HepG2 (cell line): ENCODE measurements around the gene KCNQ1OT1. TPM values are rescaled to one million over a fixed set of nuclear protein-coding genes. Genes with fewer than 3 reads are reported as not detected.

ENCODE experiments used
- CCDC6 ChIP-seq: sonication (generic); formaldehyde crosslinking; IDR thresholded peaks from 2 replicates; pipeline ENCODE4 v1.8.1; 2022; ENCODE audit warnings: mild to moderate bottlenecking, missing genetic modification reagents, moderate library complexity
- HDAC2 ChIP-seq: sonication (generic); formaldehyde crosslinking; IDR thresholded peaks from 2 replicates; pipeline ENCODE4 v1.4.0; 2020; ENCODE audit warnings: missing genetic modification reagents
- HNRNPL ChIP-seq: fragments of 200-400 bp; formaldehyde crosslinking; IDR thresholded peaks from 2 replicates; pipeline ENCODE4 v1.6.1; 2017; ENCODE audit warnings: mild to moderate bottlenecking, low read depth, low read length
- MXD1 ChIP-seq: sonication (generic); formaldehyde crosslinking; IDR thresholded peaks from 2 replicates; pipeline ENCODE4 v1.4.0; 2020; ENCODE audit warnings: mild to moderate bottlenecking, missing genetic modification reagents
- RNF2 ChIP-seq: fragments of 450-650 bp; conservative IDR thresholded peaks from 2 replicates; pipeline ENCODE4 v1.6.1; 2016; ENCODE audit warnings: low read depth
- SOX5 ChIP-seq: IDR thresholded peaks from 2 replicates; pipeline ENCODE4 v1.6.1; 2016; ENCODE audit warnings: borderline replicate concordance
- STAG1 ChIP-seq: sonication (generic); formaldehyde crosslinking; IDR thresholded peaks from 2 replicates; pipeline ENCODE4 v1.4.0; 2020; ENCODE audit warnings: missing genetic modification reagents
- TBL1XR1 ChIP-seq: fragments of 150-350 bp; IDR thresholded peaks from 2 replicates; pipeline ENCODE4 v1.6.1; 2014; ENCODE audit warnings: borderline replicate concordance, low read length; ENCODE audit not compliant: partially characterized antibody
- THYN1 ChIP-seq: sonication (generic); formaldehyde crosslinking; IDR thresholded peaks from 2 replicates; pipeline ENCODE4 v1.8.1; 2023; ENCODE audit warnings: low read depth, mild to moderate bottlenecking, moderate library complexity, missing genetic modification reagents, borderline replicate concordance
- ZFP36L2 ChIP-seq: sonication (generic); formaldehyde crosslinking; IDR thresholded peaks from 2 replicates; pipeline ENCODE4 v1.4.0; 2020; ENCODE audit warnings: missing genetic modification reagents
- ZFY ChIP-seq: sonication (generic); formaldehyde crosslinking; IDR thresholded peaks from 2 replicates; pipeline ENCODE4 v1.4.0; 2020; ENCODE audit warnings: missing genetic modification reagents
- ZKSCAN5 ChIP-seq: sonication (generic); formaldehyde crosslinking; IDR thresholded peaks from 2 replicates; pipeline ENCODE4 v1.5.1; 2020; ENCODE audit warnings: mild to moderate bottlenecking, missing genetic modification reagents
- ZNF235 ChIP-seq: sonication (generic); formaldehyde crosslinking; IDR thresholded peaks from 2 replicates; pipeline ENCODE4 v1.8.1; 2023; ENCODE audit warnings: mild to moderate bottlenecking, missing genetic modification reagents, borderline replicate concordance
- ZNF253 ChIP-seq: sonication (generic); formaldehyde crosslinking; IDR thresholded peaks from 2 replicates; pipeline ENCODE4 v1.8.0; 2022; ENCODE audit warnings: mild to moderate bottlenecking, missing genetic modification reagents, borderline replicate concordance
- ZNF460 ChIP-seq: sonication (generic); formaldehyde crosslinking; IDR thresholded peaks from 2 replicates; pipeline ENCODE4 v1.5.1; 2020; ENCODE audit warnings: missing genetic modification reagents, mild to moderate bottlenecking, borderline replicate concordance
- ZNF510 ChIP-seq: sonication (generic); formaldehyde crosslinking; IDR thresholded peaks from 2 replicates; pipeline ENCODE4 v1.4.0; 2020; ENCODE audit warnings: low read depth, mild to moderate bottlenecking, missing genetic modification reagents
- ZNF550 ChIP-seq: sonication (generic); formaldehyde crosslinking; IDR thresholded peaks from 2 replicates; pipeline ENCODE4 v1.4.0; 2020; ENCODE audit warnings: mild to moderate bottlenecking, missing genetic modification reagents, borderline replicate concordance
- ZNF749 ChIP-seq: sonication (generic); formaldehyde crosslinking; IDR thresholded peaks from 2 replicates; pipeline ENCODE4 v1.8.0; 2022; ENCODE audit warnings: mild to moderate bottlenecking, missing genetic modification reagents, moderate library complexity, borderline replicate concordance
- ZNF839 ChIP-seq: sonication (generic); formaldehyde crosslinking; IDR thresholded peaks from 2 replicates; pipeline ENCODE4 v1.4.0; 2020; ENCODE audit warnings: missing genetic modification reagents, mild to moderate bottlenecking, borderline replicate concordance
- ZSCAN9 ChIP-seq: IDR thresholded peaks from 2 replicates; pipeline ENCODE4 v1.6.1; 2016; ENCODE audit warnings: borderline replicate concordance
- polyA plus RNA-seq, 8 experiments: library from polyadenylated mRNA; depleted of rRNA in 3 of 8; stranded (reverse) in 7 of 8; unstranded in 1 of 8; fragments of >200 nt; fragmentation: Illumina TruSeq in 4 of 8; extraction: Trizol in 4 of 8; gene quantifications; 2 replicates each; pipeline versions ENCODE4 v1.2.1 to v1.2.3, GENCODE V29; 2011 to 2016; ENCODE audit warnings: low read depth in 4 of 8, missing spikeins in 1 of 8, mixed read lengths in 1 of 8; ENCODE audit not compliant: insufficient read depth in 1 of 8
- total RNA-seq, 5 experiments: library from RNA; depleted of rRNA; stranded (reverse); fragments of >200 nt; fragmentation: Illumina TruSeq; extraction: Trizol; gene quantifications; 2 replicates each; pipeline ENCODE4 v1.2.3, GENCODE V29; 2016; ENCODE audit warnings: low read depth in 1 of 5
- TF ChIP-seq, protein P1 (sequence below): sonication (generic); formaldehyde crosslinking; IDR thresholded peaks from 2 replicates; pipeline ENCODE4 v1.9.0; 2022; ENCODE audit warnings: low read depth, missing genetic modification reagents
- TF ChIP-seq, protein P2 (sequence below): sonication (generic); formaldehyde crosslinking; IDR thresholded peaks from 2 replicates; pipeline ENCODE4 v1.4.0; 2020; ENCODE audit warnings: missing genetic modification reagents, mild to moderate bottlenecking, borderline replicate concordance
- TF ChIP-seq, protein P3 (sequence below): sonication (generic); formaldehyde crosslinking; IDR thresholded peaks from 2 replicates; pipeline ENCODE4 v1.5.0; 2020; ENCODE audit warnings: missing genetic modification reagents, mild to moderate bottlenecking, borderline replicate concordance
- TF ChIP-seq, protein P4 (sequence below): sonication (generic); formaldehyde crosslinking; IDR thresholded peaks from 2 replicates; pipeline ENCODE4 v1.5.0; 2020; ENCODE audit warnings: mild to moderate bottlenecking, missing genetic modification reagents, borderline replicate concordance

Gene KCNQ1OT1
- total and polyA plus RNA-seq, 2 of the 13 experiments (the other 11 are each of a cell fraction or from before 2014, with no cell fraction given) = 1.3 to 18.9 TPM

- TF ChIP-seq ZNF839 (no peak), ZNF749 (CRISPR knock-in tag) (no peak), STAG1 (CRISPR knock-in tag) (no peak), ZFY (CRISPR knock-in tag) (no peak), ZNF235 (CRISPR knock-in tag) (no peak), ZNF510 (no peak), MXD1 (CRISPR knock-in tag) (no peak), THYN1 (CRISPR knock-in tag) (no peak), TBL1XR1 (no peak), ZFP36L2 (CRISPR knock-in tag) (no peak), SOX5 (CRISPR knock-in tag) (peak; percentile 42; the same call in 1 of the 2 replicates), HDAC2 (CRISPR knock-in tag) (peak; percentile 13; the same call in 1 of the 2 replicates), ZNF460 (CRISPR knock-in tag) (no peak), RNF2 (no peak), ZNF550 (no peak), ZSCAN9 (CRISPR knock-in tag) (no peak), CCDC6 (CRISPR knock-in tag) (no peak), ZKSCAN5 (CRISPR knock-in tag) (no peak), HNRNPL (no peak), ZNF253 (CRISPR knock-in tag) (no peak)
- TF ChIP-seq, protein P1, sequence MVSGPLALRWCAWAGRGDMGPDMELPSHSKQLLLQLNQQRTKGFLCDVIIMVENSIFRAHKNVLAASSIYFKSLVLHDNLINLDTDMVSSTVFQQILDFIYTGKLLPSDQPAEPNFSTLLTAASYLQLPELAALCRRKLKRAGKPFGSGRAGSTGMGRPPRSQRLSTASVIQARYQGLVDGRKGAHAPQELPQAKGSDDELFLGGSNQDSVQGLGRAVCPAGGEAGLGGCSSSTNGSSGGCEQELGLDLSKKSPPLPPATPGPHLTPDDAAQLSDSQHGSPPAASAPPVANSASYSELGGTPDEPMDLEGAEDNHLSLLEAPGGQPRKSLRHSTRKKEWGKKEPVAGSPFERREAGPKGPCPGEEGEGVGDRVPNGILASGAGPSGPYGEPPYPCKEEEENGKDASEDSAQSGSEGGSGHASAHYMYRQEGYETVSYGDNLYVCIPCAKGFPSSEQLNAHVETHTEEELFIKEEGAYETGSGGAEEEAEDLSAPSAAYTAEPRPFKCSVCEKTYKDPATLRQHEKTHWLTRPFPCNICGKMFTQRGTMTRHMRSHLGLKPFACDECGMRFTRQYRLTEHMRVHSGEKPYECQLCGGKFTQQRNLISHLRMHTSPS (CRISPR knock-in tag) = no peak
- TF ChIP-seq, protein P2, sequence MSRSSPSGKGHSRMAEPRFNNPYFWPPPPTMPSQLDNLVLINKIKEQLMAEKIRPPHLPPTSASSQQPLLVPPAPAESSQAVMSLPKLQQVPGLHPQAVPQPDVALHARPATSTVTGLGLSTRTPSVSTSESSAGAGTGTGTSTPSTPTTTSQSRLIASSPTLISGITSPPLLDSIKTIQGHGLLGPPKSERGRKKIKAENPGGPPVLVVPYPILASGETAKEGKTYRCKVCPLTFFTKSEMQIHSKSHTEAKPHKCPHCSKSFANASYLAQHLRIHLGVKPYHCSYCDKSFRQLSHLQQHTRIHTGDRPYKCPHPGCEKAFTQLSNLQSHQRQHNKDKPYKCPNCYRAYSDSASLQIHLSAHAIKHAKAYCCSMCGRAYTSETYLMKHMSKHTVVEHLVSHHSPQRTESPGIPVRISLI = 0 out of 2 replicates have a peak, but pooled peaks have one; percentile 50
- TF ChIP-seq, protein P3, sequence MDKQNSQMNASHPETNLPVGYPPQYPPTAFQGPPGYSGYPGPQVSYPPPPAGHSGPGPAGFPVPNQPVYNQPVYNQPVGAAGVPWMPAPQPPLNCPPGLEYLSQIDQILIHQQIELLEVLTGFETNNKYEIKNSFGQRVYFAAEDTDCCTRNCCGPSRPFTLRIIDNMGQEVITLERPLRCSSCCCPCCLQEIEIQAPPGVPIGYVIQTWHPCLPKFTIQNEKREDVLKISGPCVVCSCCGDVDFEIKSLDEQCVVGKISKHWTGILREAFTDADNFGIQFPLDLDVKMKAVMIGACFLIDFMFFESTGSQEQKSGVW (CRISPR knock-in tag) = no peak
- TF ChIP-seq, protein P4, sequence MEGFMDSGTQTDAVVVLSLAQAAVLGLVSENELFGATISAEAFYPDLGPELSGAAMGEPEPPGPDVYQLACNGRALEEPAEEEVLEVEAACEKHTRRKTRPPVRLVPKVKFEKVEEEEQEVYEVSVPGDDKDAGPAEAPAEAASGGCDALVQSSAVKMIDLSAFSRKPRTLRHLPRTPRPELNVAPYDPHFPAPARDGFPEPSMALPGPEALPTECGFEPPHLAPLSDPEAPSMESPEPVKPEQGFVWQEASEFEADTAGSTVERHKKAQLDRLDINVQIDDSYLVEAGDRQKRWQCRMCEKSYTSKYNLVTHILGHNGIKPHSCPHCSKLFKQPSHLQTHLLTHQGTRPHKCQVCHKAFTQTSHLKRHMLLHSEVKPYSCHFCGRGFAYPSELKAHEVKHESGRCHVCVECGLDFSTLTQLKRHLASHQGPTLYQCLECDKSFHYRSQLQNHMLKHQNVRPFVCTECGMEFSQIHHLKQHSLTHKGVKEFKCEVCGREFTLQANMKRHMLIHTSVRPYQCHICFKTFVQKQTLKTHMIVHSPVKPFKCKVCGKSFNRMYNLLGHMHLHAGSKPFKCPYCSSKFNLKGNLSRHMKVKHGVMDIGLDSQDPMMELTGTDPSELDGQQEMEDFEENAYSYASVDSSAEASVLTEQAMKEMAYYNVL = no peak
Measured at GRCh38 chr11:2691355-2691761, 8.4 kb downstream of the KCNQ1OT1 start (continued).
